GM21515 (cell line): Measurements from ENCODE around the gene LZTR1.
"Not testable (repeated sequence)": the region's sequence is repeated elsewhere in the genome, so short reads cannot be mapped to it uniquely, and the experiment has no call there.

Experiments
- ATAC-seq: cut with Tn5 transposase; IDR thresholded peaks from one replicate; pipeline ENCODE4 v1.9.1; 2021; ENCODE audit not compliant: unreplicated experiment

The LZTR1 gene

GRCh38 chr22:20981787-20982562 lies at the start of gene LZTR1:
Gene LZTR1 (plus strand): TSS chr22:20982297. CDS start chr22:20982372, 75 bp downstream.
- peak; percentile 76 for ATAC-seq

- ATAC-seq: no peak
Observed at GRCh38 chr22:20933910-20934309, 48.2 kb upstream of the LZTR1 start.

DNA sequence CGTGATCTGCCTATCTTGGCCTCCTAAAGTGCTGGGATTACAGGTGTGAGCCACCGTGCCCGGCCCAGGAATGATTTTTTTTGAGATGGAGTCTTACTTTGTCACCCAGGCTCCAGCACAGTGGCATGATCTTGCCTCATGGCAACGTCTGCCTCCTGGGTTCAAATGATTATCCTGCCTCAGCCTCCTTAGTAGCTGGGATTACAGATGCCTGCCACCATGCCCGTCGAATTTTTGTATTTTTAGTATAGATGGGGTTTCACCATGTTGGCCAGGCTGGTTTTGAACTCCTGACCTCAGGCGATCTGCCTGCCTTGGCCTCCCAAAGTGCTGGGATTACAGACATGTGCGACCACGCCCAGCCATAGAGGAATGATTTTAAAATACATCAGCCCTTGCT lies 47.0 kb upstream of the LZTR1 start:
- ATAC-seq: not testable (repeated sequence)

DNA sequence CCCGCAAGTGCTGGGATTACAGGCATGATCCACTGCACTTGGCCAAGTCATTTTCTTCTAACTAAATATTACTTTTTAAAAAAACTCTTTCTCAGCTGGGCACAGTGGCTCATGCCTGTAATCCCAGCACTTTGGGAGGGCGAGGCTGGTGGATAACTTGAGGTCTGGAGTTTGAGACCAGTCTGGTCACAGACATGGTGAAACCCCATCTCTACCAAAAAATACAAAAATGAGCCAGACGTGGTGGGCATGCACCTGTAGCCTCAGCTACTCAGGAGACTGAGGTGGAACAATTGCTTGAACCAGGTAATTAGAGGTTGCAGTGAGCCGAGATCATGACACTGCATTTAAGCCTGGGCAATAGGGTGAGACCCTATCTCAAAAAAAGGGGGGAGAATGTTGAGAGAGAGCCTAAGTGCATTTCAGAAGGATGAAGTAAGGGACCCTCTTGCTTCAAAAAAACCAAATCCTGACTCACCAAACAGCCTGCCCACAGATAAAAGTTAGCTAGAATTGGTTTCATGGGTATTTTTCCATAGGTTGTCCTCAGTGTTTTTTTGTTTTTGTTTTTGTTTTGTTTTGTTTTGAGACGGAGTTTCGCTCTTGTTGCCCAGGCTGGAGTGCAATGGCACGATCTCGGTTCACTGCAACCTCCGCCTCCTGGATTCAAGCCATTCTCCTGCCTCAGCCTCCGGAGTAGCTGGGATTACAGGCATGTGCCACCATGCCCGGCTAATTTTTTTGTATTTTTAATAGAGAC lies 46.1 kb upstream of the LZTR1 start:
- not testable (repeated sequence) for ATAC-seq

- no peak for ATAC-seq
Observed at GRCh38 chr22:20937031-20937793, 44.9 kb upstream of the LZTR1 start.

GRCh38 chr22:20937794-20938671 lies 44.1 kb upstream of the LZTR1 start:
- no peak for ATAC-seq

- ATAC-seq: not testable (repeated sequence)
Observed at GRCh38 chr22:20939457-20940185, 42.5 kb upstream of the LZTR1 start.

DNA sequence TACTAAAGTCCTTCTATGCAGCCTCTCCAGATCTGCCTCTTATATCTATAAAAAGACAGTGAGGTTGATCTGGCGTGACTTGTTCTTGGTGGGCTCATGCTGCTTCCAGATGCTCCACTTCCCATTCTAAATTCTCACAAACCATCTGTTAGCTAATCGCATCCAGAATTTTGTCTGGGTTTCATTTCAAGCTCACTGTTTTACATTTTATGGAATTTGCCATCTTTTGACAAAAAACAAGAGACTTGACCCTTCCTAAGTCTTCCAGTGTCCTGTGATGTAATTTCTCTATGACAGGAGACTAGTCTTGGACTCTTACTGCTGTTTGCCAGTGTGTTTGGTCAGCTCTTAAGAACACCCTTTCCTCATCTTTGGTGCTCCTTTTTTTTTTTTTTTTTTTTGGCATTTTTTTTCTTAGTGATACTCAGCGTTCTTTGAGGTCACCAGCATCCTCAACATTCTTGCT lies 41.9 kb upstream of the LZTR1 start:
- no peak for ATAC-seq

- ATAC-seq: no peak
Observed at GRCh38 chr22:20940904-20941385, 41.2 kb upstream of the LZTR1 start.

DNA sequence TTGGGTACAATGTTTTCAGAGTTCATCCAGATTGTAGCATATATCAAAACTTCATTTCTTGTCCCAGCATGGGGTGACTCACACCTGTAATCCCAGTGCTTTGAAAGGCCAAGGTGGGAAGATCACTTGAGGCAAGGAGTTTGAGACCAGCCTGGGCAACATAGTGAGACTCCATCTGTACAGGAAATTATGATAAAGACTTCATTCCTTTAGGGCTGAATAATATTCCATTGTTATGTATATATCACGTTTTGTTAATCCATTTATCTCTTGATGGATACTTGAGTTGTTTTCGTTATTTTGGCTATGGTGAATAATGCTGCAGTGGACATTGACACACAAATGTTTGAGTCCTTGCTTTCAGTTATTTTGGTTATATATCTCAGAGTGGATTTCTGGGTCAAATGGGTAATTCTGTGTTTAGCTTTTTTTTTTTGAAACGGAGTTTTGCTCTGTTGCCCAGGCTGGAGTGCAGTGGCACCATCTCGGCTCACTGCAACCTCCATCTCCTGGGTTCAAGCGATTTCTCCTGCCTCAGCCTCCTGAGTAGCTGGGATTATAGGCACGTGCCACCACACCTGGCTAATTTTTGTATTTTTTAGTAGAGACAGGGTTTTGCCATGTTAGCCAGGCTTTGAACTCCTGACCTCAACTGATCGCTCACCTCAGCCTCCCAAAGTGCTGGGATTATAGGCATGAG lies 39.7 kb upstream of the LZTR1 start:
- ATAC-seq: not testable (repeated sequence)

DNA sequence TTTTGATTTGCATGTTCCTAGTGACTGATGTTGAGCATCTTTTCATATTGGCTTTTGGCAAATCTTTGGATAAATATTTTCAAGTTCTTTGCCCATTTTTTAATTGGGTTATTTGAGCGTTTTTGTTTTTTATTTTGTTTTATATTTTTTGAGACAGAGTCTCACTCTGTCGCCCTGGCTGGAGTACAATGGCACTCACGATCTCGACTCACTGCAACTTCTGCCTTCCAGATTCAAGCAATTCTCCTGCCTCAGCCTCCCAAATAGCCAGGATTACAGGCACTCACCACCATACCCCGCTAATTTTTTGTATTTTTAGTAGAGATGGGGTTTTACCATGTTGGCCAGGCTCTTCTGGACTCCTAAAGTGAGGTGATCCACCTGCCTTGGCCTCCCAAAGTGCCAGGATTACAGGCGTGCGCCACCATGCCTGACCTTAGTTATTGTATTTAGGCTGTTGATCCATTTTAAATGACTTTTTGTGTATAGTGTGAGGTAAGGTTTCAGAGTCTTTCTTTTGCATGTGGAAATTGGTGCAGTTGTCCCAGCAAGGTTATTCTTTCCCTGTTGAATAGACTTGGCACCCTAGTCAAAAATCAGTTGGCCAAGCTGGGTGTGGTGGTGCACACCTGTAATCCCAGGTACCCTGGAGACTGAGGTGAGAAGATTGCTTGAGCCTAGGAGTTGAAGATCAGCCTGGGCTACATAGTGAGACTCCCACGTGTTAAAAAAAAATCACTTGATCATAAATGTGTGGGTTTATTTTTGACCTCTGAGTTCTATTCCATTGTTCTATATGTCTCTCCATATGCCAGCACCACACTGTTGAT lies 38.8 kb upstream of the LZTR1 start:
- ATAC-seq: no peak

DNA sequence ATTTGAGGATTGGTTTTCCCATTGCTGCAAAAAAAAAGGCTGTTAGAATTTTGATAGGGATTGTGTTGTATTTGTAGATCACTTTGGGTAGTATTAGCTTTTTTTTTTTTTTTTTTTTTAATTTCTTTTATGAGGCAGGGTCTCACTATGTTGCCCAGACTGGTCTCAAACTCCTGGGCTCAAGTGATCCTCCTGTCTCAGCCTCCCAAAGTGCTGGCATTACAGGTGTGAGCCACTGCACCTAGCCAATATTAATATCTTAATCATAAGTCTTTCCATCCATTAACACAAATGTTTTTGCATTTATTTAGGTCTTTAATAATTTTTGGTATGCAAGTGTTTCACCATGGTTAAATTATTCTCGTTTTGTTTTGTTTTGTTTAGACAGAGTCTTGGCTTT lies 38.1 kb upstream of the LZTR1 start:
- no peak for ATAC-seq

DNA sequence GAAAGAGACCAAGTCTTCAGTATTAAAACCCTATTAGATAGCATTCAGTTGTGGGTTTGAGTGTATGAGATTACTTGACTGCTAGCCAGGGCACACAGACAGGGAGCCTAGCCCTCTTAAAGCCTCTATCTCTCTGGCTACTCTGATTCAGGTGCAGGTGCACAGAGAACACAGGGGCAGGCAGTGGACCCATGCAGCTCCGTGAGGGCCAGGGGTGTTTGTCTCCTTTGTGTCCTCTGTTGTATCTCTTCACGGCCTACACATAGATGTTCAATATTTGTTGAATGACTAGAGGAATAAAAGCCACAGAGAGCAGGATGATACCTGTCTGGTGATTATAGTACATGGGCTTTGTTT lies 36.5 kb upstream of the LZTR1 start:
- no peak for ATAC-seq

DNA sequence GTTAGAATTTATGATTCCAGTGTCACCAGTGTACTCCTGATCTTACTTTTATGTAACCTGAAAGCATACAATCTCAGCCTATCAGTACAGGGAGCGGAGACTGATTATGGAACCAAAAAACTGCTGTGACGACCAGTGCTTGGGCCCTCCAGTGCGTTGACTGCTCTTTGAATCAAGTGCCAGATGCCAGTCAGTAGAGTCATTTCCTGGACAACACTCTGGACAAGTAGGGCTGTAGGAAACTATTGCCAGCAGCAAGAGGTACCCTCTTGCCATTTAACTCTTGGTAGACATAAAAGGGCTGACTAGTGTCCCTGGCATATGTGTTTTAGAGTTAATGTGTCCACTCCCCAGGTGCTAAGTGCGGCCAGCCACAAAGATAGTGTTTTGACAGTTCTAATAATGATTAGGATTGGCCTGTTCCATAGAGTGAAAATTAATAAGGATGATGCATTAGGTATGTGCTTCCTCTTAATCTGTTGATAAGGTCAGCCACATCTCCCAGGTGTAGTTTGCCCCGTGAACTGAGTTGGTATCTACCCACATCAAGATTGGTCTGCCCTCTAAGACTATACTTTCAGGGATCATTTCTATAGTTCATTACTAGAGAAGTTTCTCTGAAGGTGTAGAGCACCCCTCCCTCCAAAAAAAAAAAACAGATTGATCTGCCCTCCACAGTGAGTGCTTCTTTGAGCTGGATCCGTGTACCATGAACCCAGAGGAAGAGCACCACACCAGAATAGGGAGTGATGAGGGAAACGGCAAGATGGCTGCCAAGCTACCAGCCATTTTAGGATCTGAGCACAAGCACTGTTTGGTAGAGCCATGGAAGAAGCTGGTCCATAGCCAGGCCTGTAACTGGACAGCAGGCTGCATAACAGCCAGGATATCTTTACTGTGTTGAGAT lies 35.8 kb upstream of the LZTR1 start:
- no peak for ATAC-seq

- ATAC-seq: no peak
Observed at GRCh38 chr22:20946991-20947390, 35.1 kb upstream of the LZTR1 start.

DNA sequence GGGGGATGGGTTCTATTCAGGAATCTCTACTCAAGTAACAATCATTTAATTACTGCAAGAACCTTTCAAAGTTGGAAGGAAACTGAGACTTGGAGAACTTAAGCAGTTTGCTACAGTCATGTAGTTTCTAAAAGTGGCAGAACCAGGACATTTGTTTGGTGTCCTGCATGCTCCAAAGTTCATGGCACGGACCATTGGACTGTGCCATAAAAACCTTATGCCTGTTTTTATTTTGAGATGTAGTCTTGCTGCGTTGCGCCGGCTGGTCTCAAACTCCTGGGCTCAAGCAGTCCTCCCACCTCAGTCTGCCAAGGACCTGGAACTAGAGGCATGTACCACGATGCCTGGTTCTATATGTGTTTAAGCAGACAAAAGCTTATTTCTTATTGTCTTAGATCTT lies 33.6 kb upstream of the LZTR1 start:
- no peak for ATAC-seq

- no peak for ATAC-seq
Observed at GRCh38 chr22:20948989-20949388, 33.1 kb upstream of the LZTR1 start.
